GM18517 (cell line): ENCODE data around the gene KCNQ1OT1.

Source experiments
- ATAC-seq: cut with Tn5 transposase; IDR thresholded peaks from one replicate; pipeline ENCODE4 v1.9.1; 2021; ENCODE audit warnings: mild to moderate bottlenecking, moderate library complexity; ENCODE audit not compliant: unreplicated experiment

KCNQ1OT1 gene

GRCh38 chr11:2721210-2721916 lies 21.6 kb upstream of the KCNQ1OT1 start:
- ATAC-seq = no peak

GRCh38 chr11:2719831-2720590 lies 20.2 kb upstream of the KCNQ1OT1 start:
- ATAC-seq = no peak

- no peak for ATAC-seq
These were observed 19.1 kb upstream of the KCNQ1OT1 start for GRCh38 chr11:2718817-2719438.

- no peak for ATAC-seq
These were observed 17.9 kb upstream of the KCNQ1OT1 start for GRCh38 chr11:2717561-2718325.

GRCh38 chr11:2716376-2717095 lies 16.7 kb upstream of the KCNQ1OT1 start:
- ATAC-seq = no peak

- ATAC-seq = no peak
These were observed 16.0 kb upstream of the KCNQ1OT1 start for GRCh38 chr11:2715716-2716350.

GRCh38 chr11:2714871-2715270 lies 15.1 kb upstream of the KCNQ1OT1 start:
- no peak for ATAC-seq

GRCh38 chr11:2714463-2714800 lies 14.6 kb upstream of the KCNQ1OT1 start:
- ATAC-seq = no peak

- ATAC-seq = no peak
These were observed 14.1 kb upstream of the KCNQ1OT1 start for GRCh38 chr11:2713661-2714462.

GRCh38 chr11:2713094-2713493 lies 13.3 kb upstream of the KCNQ1OT1 start:
- ATAC-seq = no peak

- ATAC-seq = no peak
These were observed 11.4 kb upstream of the KCNQ1OT1 start for GRCh38 chr11:2711161-2711560.

- no peak for ATAC-seq
These were observed 9.6 kb upstream of the KCNQ1OT1 start for GRCh38 chr11:2709429-2709828.

GRCh38 chr11:2708757-2709281 lies 9.0 kb upstream of the KCNQ1OT1 start:
- ATAC-seq = no peak

GRCh38 chr11:2708151-2708581 lies 8.4 kb upstream of the KCNQ1OT1 start:
- ATAC-seq = no peak

GRCh38 chr11:2707736-2708135 lies 7.9 kb upstream of the KCNQ1OT1 start:
- ATAC-seq = no peak

- ATAC-seq = no peak
These were observed 6.5 kb upstream of the KCNQ1OT1 start for GRCh38 chr11:2706321-2706720.

- no peak for ATAC-seq
These were observed 5.3 kb upstream of the KCNQ1OT1 start for GRCh38 chr11:2704896-2705606.

GRCh38 chr11:2704356-2704755 lies 4.6 kb upstream of the KCNQ1OT1 start:
- ATAC-seq = no peak
